Nephron progenitor cell (in vitro differentiated cells): Measurements from ENCODE around the gene OTULINL.
A peak's percentile ranks its signal among the peaks of the same experiment; 100 is the strongest.

Experiments
- DNase-seq: peaks from one replicate; pipeline ENCODE4 v3.0.0; 2021
- H3K27ac Mint-ChIP-seq: 2 replicates; pipeline ENCODE4 v1.8.0; 2021; ENCODE audit warnings: mild to moderate bottlenecking, moderate library complexity, mixed read lengths
- H3K27me3 Mint-ChIP-seq: 2 replicates; pipeline ENCODE4 v1.8.0; 2021; ENCODE audit warnings: mild to moderate bottlenecking, low read depth, mixed read lengths; ENCODE audit not compliant: poor library complexity
- H3K36me3 Mint-ChIP-seq: 2 replicates; pipeline ENCODE4 v1.8.0; 2021; ENCODE audit warnings: low read depth, mixed read lengths
- H3K4me1 Mint-ChIP-seq: 2 replicates; pipeline ENCODE4 v1.8.0; 2021; ENCODE audit warnings: mixed read lengths
- H3K4me3 Mint-ChIP-seq: 2 replicates; pipeline ENCODE4 v1.8.0; 2021; ENCODE audit warnings: mild to moderate bottlenecking, moderate library complexity, mixed read lengths
- H3K9me3 Mint-ChIP-seq: 2 replicates; pipeline ENCODE4 v1.8.0; 2021; ENCODE audit warnings: mild to moderate bottlenecking, moderate library complexity, mixed read lengths
- CTCF ChIP-seq: fragments of 200-600 bp; sonication (generic); IDR thresholded peaks from 2 replicates; pipeline ENCODE4 v1.5.0; 2021; ENCODE audit warnings: antibody characterized with exemption

OTULINL gene

DNA sequence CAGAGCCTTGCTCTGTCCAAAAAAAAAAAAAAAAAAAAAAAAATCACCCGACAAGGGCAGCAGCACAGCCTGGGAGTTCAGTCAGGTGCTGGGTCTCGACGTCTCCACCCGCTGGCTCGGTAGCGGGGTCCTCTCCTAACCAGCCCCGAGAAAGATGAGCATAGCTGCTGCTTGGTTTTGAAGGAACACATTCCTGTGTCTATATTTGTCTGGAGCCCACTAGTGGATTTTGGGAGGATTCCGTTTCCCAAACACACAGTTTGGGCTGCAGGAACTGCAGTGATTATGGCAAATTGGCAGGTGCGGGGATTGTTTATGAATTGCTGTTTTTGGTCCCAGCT, 1.2 kb downstream of the OTULINL start:
- no peak for DNase-seq
- no peak overlapping the region for H3K27ac Mint-ChIP-seq

DNA sequence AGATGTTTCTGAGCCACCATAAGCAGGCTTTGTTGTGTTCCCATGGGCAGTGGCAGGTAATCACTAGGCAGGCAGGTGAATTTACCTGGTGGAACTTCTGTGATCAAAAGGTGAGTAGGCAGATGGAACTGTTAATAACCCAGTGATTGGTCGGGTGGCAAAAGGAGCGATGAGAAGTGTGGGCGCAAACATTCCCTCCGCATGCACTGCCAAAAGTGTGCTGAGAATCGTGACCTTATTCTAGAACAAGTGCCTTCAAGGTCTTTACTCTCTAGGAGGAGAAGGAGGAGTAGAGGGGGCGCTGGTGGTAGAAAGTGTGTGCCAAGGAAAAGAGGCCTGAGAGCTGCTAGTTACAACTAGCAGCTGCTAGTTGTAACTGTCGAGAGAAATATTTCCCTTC, 3.3 kb downstream of the OTULINL start:
- Mint-ChIP-seq H3K9me3 (peaks cover 15% of the 10 kb centered on the region), H3K36me3 (peaks cover 8% of the 10 kb centered on the region), H3K4me1 (no peaks in the 10 kb centered on the region), H3K4me3 (no peak overlapping the region), H3K27ac (no peak overlapping the region), H3K27me3 (peaks cover 50% of the 10 kb centered on the region)
- TF ChIP-seq CTCF, result no peak
- no peak for DNase-seq

More for the DNA sequence above, 1.2 kb downstream of the OTULINL start:
- H3K9me3 Mint-ChIP-seq, result peaks cover 15% of the 10 kb centered on the region
- TF ChIP-seq CTCF, result no peak
- peaks cover 8% of the 10 kb centered on the region for H3K36me3 Mint-ChIP-seq
- H3K27me3 Mint-ChIP-seq, result peaks cover 67% of the 10 kb centered on the region
- H3K4me1 Mint-ChIP-seq, result no peaks in the 10 kb centered on the region
- peak overlapping the region; percentile 78 for H3K4me3 Mint-ChIP-seq

GRCh38 chr5:14587150-14587549, 5.6 kb downstream of the OTULINL start:
- no peak overlapping the region for H3K27ac Mint-ChIP-seq
- H3K4me3 Mint-ChIP-seq, result no peak overlapping the region
- H3K27me3 Mint-ChIP-seq, result peaks cover 34% of the 10 kb centered on the region
- TF ChIP-seq CTCF, result no peak
- peaks cover 15% of the 10 kb centered on the region for H3K9me3 Mint-ChIP-seq
- peaks cover 8% of the 10 kb centered on the region for H3K36me3 Mint-ChIP-seq
- no peaks in the 10 kb centered on the region for H3K4me1 Mint-ChIP-seq
- no peak for DNase-seq

DNA sequence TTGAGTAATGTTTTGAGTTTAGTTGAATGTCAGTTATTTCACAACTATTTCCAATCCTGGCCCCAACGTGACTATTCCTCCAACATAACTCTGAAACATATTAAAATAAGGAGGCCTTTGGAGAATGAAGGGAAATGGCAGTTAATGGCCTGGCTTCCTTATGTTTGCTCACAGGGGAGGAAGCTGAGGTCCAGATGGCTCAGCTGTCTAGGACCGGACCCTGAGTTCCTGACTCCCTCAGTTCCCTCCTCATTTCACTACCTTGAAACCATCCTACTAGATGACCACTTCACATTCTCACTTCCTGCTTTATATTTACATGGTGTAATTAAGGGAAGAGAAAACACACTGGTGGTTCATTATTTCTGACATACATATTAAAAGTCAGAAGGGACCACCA, 6.6 kb downstream of the OTULINL start:
- Mint-ChIP-seq H3K9me3 (peaks cover 15% of the 10 kb centered on the region), H3K27me3 (peaks cover 24% of the 10 kb centered on the region), H3K36me3 (peaks cover 8% of the 10 kb centered on the region), H3K4me1 (no peaks in the 10 kb centered on the region), H3K27ac (no peak overlapping the region), H3K4me3 (no peak overlapping the region)
- no peak for TF ChIP-seq CTCF
- no peak for DNase-seq

GRCh38 chr5:14588758-14589543, 7.4 kb downstream of the OTULINL start:
- no peak for DNase-seq
- Mint-ChIP-seq H3K36me3 (peaks cover 8% of the 10 kb centered on the region), H3K27me3 (peaks cover 19% of the 10 kb centered on the region), H3K4me3 (no peak overlapping the region), H3K27ac (no peak overlapping the region), H3K9me3 (peaks cover 15% of the 10 kb centered on the region), H3K4me1 (peaks cover 3% of the 10 kb centered on the region)
- TF ChIP-seq CTCF, result no peak

GRCh38 chr5:14590949-14591348, 9.4 kb downstream of the OTULINL start:
- no peak overlapping the region for H3K27ac Mint-ChIP-seq
- no peak for TF ChIP-seq CTCF
- peaks cover 8% of the 10 kb centered on the region for H3K9me3 Mint-ChIP-seq
- peaks cover 3% of the 10 kb centered on the region for H3K4me1 Mint-ChIP-seq
- no peaks in the 10 kb centered on the region for H3K36me3 Mint-ChIP-seq
- no peak for DNase-seq
- peaks cover 3% of the 10 kb centered on the region for H3K27me3 Mint-ChIP-seq
- no peak overlapping the region for H3K4me3 Mint-ChIP-seq
